Nephron (organoid): ENCODE measurements around the gene WFDC11.
"Not testable (repeated sequence)": the region's sequence is repeated elsewhere in the genome, so short reads cannot be mapped to it uniquely, and the experiment has no call there.

Source experiments
- H3K27ac Mint-ChIP-seq, 3 experiments: 2 replicates each; pipeline ENCODE4 v1.8.0; 2020; ENCODE audit warnings: mixed read lengths in 3 of 3, mild to moderate bottlenecking in 2 of 3, moderate library complexity in 1 of 3
- H3K27me3 Mint-ChIP-seq: 2 replicates; pipeline ENCODE4 v1.8.0; 2021; ENCODE audit warnings: low read depth, mild to moderate bottlenecking, moderate library complexity, mixed read lengths
- H3K36me3 Mint-ChIP-seq: 2 replicates; pipeline ENCODE4 v1.8.0; 2020; ENCODE audit warnings: low read depth, mixed read lengths
- H3K4me1 Mint-ChIP-seq: 2 replicates; pipeline ENCODE4 v1.8.0; 2020; ENCODE audit warnings: mixed read lengths
- H3K4me3 Mint-ChIP-seq, 3 experiments: 2 replicates each; pipeline ENCODE4 v1.8.0; 2020; ENCODE audit warnings: mild to moderate bottlenecking in 3 of 3, mixed read lengths in 3 of 3, moderate library complexity in 2 of 3
- H3K9me3 Mint-ChIP-seq: 2 replicates; pipeline ENCODE4 v1.8.0; 2020; ENCODE audit warnings: mixed read lengths
- CTCF ChIP-seq, 3 experiments: fragments of 200-600 bp; sonication (generic); IDR thresholded peaks; one replicate each; pipeline ENCODE4 v1.5.0; 2021; ENCODE audit warnings: antibody characterized with exemption in 3 of 3; ENCODE audit not compliant: unreplicated experiment in 3 of 3

Gene WFDC11

GRCh38 chr20:45647441-45648050, 22.5 kb downstream of the WFDC11 start:
- no peak for TF ChIP-seq CTCF (IDR thresholded peaks at IDR 0.05; ENCODE audit: unreplicated experiment in 3 of 3)

GRCh38 chr20:45646875-45647274, 23.2 kb downstream of the WFDC11 start:
- H3K36me3 Mint-ChIP-seq, result no peaks in the 10 kb centered on the region
- H3K27ac Mint-ChIP-seq, result no peak overlapping the region
- H3K9me3 Mint-ChIP-seq, result no peaks in the 10 kb centered on the region
- H3K4me1 Mint-ChIP-seq, result no peaks in the 10 kb centered on the region
- TF ChIP-seq CTCF (IDR thresholded peaks at IDR 0.05; ENCODE audit: unreplicated experiment in 3 of 3), result no peak
- H3K4me3 Mint-ChIP-seq, result no peak overlapping the region
- peaks cover 3% of the 10 kb centered on the region for H3K27me3 Mint-ChIP-seq

More at GRCh38 chr20:45647441-45648050, 22.5 kb downstream of the WFDC11 start:
- Mint-ChIP-seq H3K9me3 (no peaks in the 10 kb centered on the region), H3K27me3 (peaks cover 3% of the 10 kb centered on the region), H3K27ac (no peak overlapping the region), H3K36me3 (no peaks in the 10 kb centered on the region), H3K4me3 (no peak overlapping the region), H3K4me1 (no peaks in the 10 kb centered on the region)

- not testable (repeated sequence) for H3K9me3 Mint-ChIP-seq, H3K27me3 Mint-ChIP-seq, H3K36me3 Mint-ChIP-seq, H3K4me1 Mint-ChIP-seq, H3K27ac Mint-ChIP-seq, H3K4me3 Mint-ChIP-seq
Measured at GRCh38 chr20:45645869-45646268, 24.2 kb downstream of the WFDC11 start.

DNA sequence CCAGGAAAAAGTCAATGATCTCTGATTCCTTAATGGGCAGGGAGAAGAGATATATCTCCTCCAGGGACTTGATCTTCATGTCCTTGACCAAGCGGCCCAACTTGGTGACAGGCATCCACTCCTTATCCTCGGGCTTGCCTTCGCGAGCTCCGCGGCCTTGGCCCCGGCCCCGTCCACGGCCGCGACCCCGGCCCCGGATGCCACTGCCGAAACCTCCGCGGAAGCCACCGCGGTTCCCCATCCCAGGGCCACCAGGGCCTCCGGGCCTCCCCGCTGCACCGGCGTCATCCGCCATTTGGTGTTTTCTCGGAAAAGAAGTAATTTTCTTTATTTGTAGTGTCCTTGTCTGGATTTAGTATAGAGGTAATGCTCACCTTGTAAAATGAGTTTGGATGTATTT, 29.0 kb downstream of the WFDC11 start:
- not testable (repeated sequence) for H3K4me3 Mint-ChIP-seq

GRCh38 chr20:45639687-45640086, 30.4 kb downstream of the WFDC11 start:
- Mint-ChIP-seq H3K27me3 (peaks cover 11% of the 10 kb centered on the region), H3K4me3 (no peak overlapping the region), H3K36me3 (no peaks in the 10 kb centered on the region), H3K27ac (no peak overlapping the region), H3K9me3 (no peaks in the 10 kb centered on the region), H3K4me1 (no peaks in the 10 kb centered on the region)
- TF ChIP-seq CTCF (IDR thresholded peaks at IDR 0.05; ENCODE audit: unreplicated experiment in 3 of 3), result no peak

More for the DNA sequence above, 29.0 kb downstream of the WFDC11 start:
- not testable (repeated sequence) for H3K9me3 Mint-ChIP-seq, H3K27ac Mint-ChIP-seq, H3K36me3 Mint-ChIP-seq, H3K4me1 Mint-ChIP-seq
- H3K27me3 Mint-ChIP-seq, result peaks cover 11% of the 10 kb centered on the region

GRCh38 chr20:45636513-45636912, 33.5 kb downstream of the WFDC11 start:
- no peaks in the 10 kb centered on the region for H3K9me3 Mint-ChIP-seq
- no peaks in the 10 kb centered on the region for H3K4me1 Mint-ChIP-seq
- H3K4me3 Mint-ChIP-seq, result no peak overlapping the region
- H3K27ac Mint-ChIP-seq, result no peak overlapping the region
- TF ChIP-seq CTCF (IDR thresholded peaks at IDR 0.05; ENCODE audit: unreplicated experiment in 3 of 3), result no peak
- no peaks in the 10 kb centered on the region for H3K36me3 Mint-ChIP-seq
- peaks cover 17% of the 10 kb centered on the region for H3K27me3 Mint-ChIP-seq

- H3K27me3 Mint-ChIP-seq, result peaks cover 13% of the 10 kb centered on the region
- no peak for TF ChIP-seq CTCF (IDR thresholded peaks at IDR 0.05; ENCODE audit: unreplicated experiment in 3 of 3)
- no peaks in the 10 kb centered on the region for H3K36me3 Mint-ChIP-seq
- peaks cover 3% of the 10 kb centered on the region for H3K9me3 Mint-ChIP-seq
- H3K4me1 Mint-ChIP-seq, result no peaks in the 10 kb centered on the region
- no peak within 1 kb of the TSS for H3K4me3 Mint-ChIP-seq
- H3K27ac Mint-ChIP-seq, result no peak within 1 kb of the TSS
Measured at GRCh38 chr20:45631184-45631583, 38.9 kb downstream of the WFDC11 start, which contains the start of gene WFDC9. WFDC9 (minus strand) TSS chr20:45631284; CDS start chr20:45610181, 21,103 bp downstream.
